OCI-LY3 (cell line): ENCODE data around the gene ACLY.

Experiments used
- H2AFZ ChIP-seq: fragments of 200-600, 300-600 bp; shearing (Covaris generic); 2 replicates; pipeline ENCODE4 v1.6.0; 2014; ENCODE audit warnings: antibody characterized with exemption, low read depth, low read length
- H3K27ac ChIP-seq: fragments of 200-600, 300-600 bp; sonication (generic); 2 replicates; pipeline ENCODE4 v1.5.1; 2014; ENCODE audit warnings: mild to moderate bottlenecking, low read length, moderate library complexity, mixed read lengths
- H3K27me3 ChIP-seq: fragments of 200-600, 300-600 bp; sonication (generic); 2 replicates; pipeline ENCODE4 v1.6.1; 2014; ENCODE audit warnings: low read depth, low read length, mixed read lengths
- H3K36me3 ChIP-seq: fragments of 200-600, 300-600 bp; sonication (generic); replicated peaks from 2 replicates; pipeline ENCODE3; 2014; ENCODE audit warnings: low read depth, low read length, mixed read lengths
- H3K4me1 ChIP-seq: fragments of 300-600, 200-600 bp; sonication (generic); 2 replicates; pipeline ENCODE4 v1.6.1; 2014; ENCODE audit warnings: low read length, mixed read lengths
- H3K4me2 ChIP-seq: fragments of 200-600, 300-600 bp; sonication (generic); 2 replicates; pipeline ENCODE4 v1.6.1; 2014; ENCODE audit warnings: low read length, mixed read lengths
- H3K4me3 ChIP-seq: fragments of 300-600, 200-600 bp; sonication (generic); 2 replicates; pipeline ENCODE4 v1.5.1; 2014; ENCODE audit warnings: antibody characterized with exemption, mild to moderate bottlenecking, low read length, moderate library complexity
- H3K79me2 ChIP-seq: fragments of 300-600, 200-600 bp; shearing (Covaris generic); 2 replicates; pipeline ENCODE4 v1.6.1; 2014; ENCODE audit warnings: mild to moderate bottlenecking, low read length, mixed read lengths
- H3K9ac ChIP-seq: fragments of 300-600, 200-600 bp; shearing (Covaris generic); 2 replicates; pipeline ENCODE4 v1.6.0; 2014; ENCODE audit warnings: mild to moderate bottlenecking, low read length, moderate library complexity
- H3K9me3 ChIP-seq: fragments of 200-600, 300-600 bp; shearing (Covaris generic); 2 replicates; pipeline ENCODE4 v1.6.1; 2014; ENCODE audit warnings: low read length, mixed read lengths; ENCODE audit not compliant: insufficient read depth
- H4K20me1 ChIP-seq: fragments of 200-600, 300-600 bp; sonication (generic); 2 replicates; pipeline ENCODE4 v1.6.1; 2016; ENCODE audit warnings: low read length, mixed read lengths; ENCODE audit not compliant: insufficient read depth
- EZH2phosphoT487 ChIP-seq: fragments of 200-600 bp; shearing (Covaris generic); IDR thresholded peaks from 2 replicates; pipeline ENCODE4 v1.6.1; 2018; ENCODE audit warnings: antibody characterized with exemption, mixed run types, low read depth
- TF ChIP-seq, protein P1 (sequence below): fragments of 200-600, 300-600 bp; sonication (generic); IDR thresholded peaks from 2 replicates; pipeline ENCODE4 v1.5.1; 2014; ENCODE audit warnings: antibody characterized with exemption, low read length, low read depth

The ACLY gene

DNA sequence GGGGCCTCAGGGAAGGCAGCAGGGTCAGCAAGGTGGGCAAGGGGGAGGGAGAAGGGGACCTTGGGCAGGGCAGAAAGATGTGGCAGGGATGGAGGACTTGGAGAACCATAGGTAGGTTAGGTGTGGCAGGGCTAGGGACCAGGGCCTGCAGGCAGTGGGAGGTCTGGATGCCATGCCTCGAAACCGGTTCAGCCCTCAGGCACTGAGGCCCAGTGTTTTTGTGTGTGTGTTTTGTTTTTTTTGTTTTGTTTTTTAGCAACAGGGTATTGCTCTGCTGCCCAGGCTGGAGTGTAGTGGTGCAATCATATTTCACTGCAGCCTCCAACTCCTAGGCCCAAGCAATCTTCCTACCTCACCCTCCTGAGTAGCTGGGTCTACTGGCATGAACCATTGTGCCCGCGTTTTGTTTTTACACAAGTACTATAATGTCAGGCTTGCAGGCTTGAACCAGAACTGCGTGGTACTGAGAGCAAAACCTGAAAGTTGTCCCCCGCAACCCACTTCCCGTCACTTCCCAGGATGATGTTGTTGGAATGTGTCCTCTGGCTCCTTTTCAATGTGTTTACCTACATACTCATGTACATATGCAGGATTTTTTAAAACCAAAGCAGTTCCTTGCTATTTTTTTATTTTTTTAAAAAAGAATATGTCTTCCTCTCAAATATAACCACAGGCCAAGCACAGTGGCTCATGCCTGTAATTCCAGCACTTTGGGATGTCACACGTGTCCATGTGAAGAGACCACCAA, 24.0 kb upstream of the ACLY start:
- H3K4me3 ChIP-seq = no peak overlapping the region
- no peak overlapping the region for H3K27ac ChIP-seq
- no peak overlapping the region for H3K9ac ChIP-seq
- H4K20me1 ChIP-seq = no peaks in the 10 kb centered on the region
- no peaks in the 10 kb centered on the region for H3K27me3 ChIP-seq
- no peaks in the 10 kb centered on the region for H3K79me2 ChIP-seq
- H3K4me1 ChIP-seq = no peaks in the 10 kb centered on the region
- no peak overlapping the region for H3K4me2 ChIP-seq
- no peaks in the 10 kb centered on the region for H3K9me3 ChIP-seq
- TF ChIP-seq EZH2phosphoT487 = no peak
- TF ChIP-seq, protein P1, sequence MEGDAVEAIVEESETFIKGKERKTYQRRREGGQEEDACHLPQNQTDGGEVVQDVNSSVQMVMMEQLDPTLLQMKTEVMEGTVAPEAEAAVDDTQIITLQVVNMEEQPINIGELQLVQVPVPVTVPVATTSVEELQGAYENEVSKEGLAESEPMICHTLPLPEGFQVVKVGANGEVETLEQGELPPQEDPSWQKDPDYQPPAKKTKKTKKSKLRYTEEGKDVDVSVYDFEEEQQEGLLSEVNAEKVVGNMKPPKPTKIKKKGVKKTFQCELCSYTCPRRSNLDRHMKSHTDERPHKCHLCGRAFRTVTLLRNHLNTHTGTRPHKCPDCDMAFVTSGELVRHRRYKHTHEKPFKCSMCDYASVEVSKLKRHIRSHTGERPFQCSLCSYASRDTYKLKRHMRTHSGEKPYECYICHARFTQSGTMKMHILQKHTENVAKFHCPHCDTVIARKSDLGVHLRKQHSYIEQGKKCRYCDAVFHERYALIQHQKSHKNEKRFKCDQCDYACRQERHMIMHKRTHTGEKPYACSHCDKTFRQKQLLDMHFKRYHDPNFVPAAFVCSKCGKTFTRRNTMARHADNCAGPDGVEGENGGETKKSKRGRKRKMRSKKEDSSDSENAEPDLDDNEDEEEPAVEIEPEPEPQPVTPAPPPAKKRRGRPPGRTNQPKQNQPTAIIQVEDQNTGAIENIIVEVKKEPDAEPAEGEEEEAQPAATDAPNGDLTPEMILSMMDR = no peak
- no peaks in the 10 kb centered on the region for H3K36me3 ChIP-seq
- H2AFZ ChIP-seq = no peak overlapping the region

- Histone ChIP-seq H3K9me3 (no peaks in the 10 kb centered on the region), H3K27me3 (no peaks in the 10 kb centered on the region), H4K20me1 (no peaks in the 10 kb centered on the region), H2AFZ (no peak overlapping the region), H3K9ac (no peak overlapping the region), H3K27ac (no peak overlapping the region), H3K4me3 (no peak overlapping the region), H3K4me1 (no peaks in the 10 kb centered on the region), H3K4me2 (no peak overlapping the region), H3K79me2 (no peaks in the 10 kb centered on the region), H3K36me3 (no peaks in the 10 kb centered on the region)
- no peak for TF ChIP-seq EZH2phosphoT487
- TF ChIP-seq, protein P1 = no peak
These were observed 22.4 kb upstream of the ACLY start for GRCh38 chr17:41941168-41941567.

DNA sequence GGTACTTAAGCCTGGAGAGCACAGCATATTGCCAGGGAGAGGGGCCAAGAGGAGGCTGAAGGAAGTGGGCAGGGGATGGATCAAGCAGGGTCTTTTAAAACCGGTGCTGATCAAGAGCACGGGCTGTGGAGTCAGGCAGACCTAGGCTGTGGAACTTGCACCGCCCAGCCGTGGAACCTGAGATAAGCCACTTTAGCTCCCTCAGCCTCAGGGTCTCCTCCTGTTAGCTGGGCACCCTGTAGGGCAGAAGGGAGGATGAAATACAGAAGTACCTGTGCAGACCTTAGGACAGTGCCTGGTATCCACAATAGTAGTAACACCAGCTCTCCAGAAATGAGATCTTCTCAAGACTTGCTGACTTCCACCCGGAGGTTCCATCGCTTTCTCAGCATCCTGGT, 20.9 kb upstream of the ACLY start:
- H3K4me3 ChIP-seq = no peak overlapping the region
- no peak overlapping the region for H3K9ac ChIP-seq
- H3K27me3 ChIP-seq = no peaks in the 10 kb centered on the region
- no peak overlapping the region for H3K4me2 ChIP-seq
- no peaks in the 10 kb centered on the region for H3K4me1 ChIP-seq
- H2AFZ ChIP-seq = no peak overlapping the region
- H3K36me3 ChIP-seq = no peaks in the 10 kb centered on the region
- no peak for TF ChIP-seq EZH2phosphoT487
- TF ChIP-seq, protein P1 = no peak
- H3K27ac ChIP-seq = no peak overlapping the region
- no peaks in the 10 kb centered on the region for H3K79me2 ChIP-seq
- H3K9me3 ChIP-seq = no peaks in the 10 kb centered on the region
- no peaks in the 10 kb centered on the region for H4K20me1 ChIP-seq

GRCh38 chr17:41939044-41939692, 20.4 kb upstream of the ACLY start:
- Histone ChIP-seq H3K4me1 (no peaks in the 10 kb centered on the region), H3K9ac (no peak overlapping the region), H2AFZ (no peak overlapping the region)

More at GRCh38 chr17:41939044-41939692, 20.4 kb upstream of the ACLY start:
- Histone ChIP-seq H3K36me3 (no peaks in the 10 kb centered on the region), H3K27me3 (no peaks in the 10 kb centered on the region), H3K9me3 (no peaks in the 10 kb centered on the region), H4K20me1 (no peaks in the 10 kb centered on the region), H3K79me2 (no peaks in the 10 kb centered on the region), H3K4me3 (no peak overlapping the region), H3K27ac (no peak overlapping the region), H3K4me2 (no peak overlapping the region)
- TF ChIP-seq EZH2phosphoT487 = no peak
- TF ChIP-seq, protein P1 = no peak
